Measurements from ENCODE around the gene ADAMTS4.

DNA sequence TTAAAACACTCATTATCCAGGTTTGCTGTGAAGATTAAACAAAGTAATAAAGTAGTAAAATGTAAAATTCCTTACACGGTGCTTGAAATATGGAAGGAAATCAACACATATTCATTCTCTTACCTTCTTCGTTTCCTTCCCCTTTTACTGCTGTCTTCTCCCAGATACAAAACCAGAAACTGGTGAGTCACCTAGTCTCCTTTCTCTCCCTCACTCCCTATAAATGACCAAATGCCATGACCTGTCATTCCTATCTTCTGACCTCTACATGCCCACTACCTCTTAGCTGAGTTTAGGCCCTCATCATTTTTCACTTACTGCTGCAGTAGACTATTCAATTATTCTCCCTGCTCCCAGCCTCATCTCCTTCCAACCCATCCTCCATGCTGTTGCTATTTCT, 43.5 kb upstream of the ADAMTS4 start:
- TF ChIP-seq EZH2 (IDR thresholded peaks at IDR 0.05; ENCODE audit: insufficient read depth, poor library complexity, severe bottlenecking) = no peak
- no peak for TF ChIP-seq EZH2phosphoT487 (IDR thresholded peaks at IDR 0.05; ENCODE audit: insufficient read depth, low read depth)

Data from GM23248 (cell line).